GM19023 (cell line): ENCODE data around the gene HEXIM1.

ENCODE experiments used
- ATAC-seq: cut with Tn5 transposase; IDR thresholded peaks from one replicate; pipeline ENCODE4 v1.9.1; 2021; ENCODE audit warnings: mild to moderate bottlenecking, moderate library complexity; ENCODE audit not compliant: unreplicated experiment

HEXIM1 gene

DNA sequence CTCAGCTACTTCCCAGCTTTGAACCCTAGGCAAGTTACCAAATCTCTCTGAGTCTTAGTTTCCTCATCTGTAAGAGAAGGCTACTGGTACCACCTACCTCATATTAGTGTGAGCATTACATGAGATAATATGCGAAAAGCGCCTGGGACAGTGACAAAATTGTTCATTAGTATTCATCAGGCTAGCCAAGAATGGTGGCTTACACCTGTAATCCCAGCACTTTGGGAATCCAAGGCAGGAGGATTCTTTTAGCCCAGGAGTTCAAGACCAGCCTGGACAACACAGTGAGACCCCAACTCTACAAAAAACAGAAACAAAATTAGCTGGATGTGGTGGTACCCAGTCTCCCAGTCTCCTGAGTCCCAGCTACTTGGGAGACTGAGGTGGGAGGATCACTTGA lies 19.3 kb upstream of the HEXIM1 start:
- no peak for ATAC-seq

DNA sequence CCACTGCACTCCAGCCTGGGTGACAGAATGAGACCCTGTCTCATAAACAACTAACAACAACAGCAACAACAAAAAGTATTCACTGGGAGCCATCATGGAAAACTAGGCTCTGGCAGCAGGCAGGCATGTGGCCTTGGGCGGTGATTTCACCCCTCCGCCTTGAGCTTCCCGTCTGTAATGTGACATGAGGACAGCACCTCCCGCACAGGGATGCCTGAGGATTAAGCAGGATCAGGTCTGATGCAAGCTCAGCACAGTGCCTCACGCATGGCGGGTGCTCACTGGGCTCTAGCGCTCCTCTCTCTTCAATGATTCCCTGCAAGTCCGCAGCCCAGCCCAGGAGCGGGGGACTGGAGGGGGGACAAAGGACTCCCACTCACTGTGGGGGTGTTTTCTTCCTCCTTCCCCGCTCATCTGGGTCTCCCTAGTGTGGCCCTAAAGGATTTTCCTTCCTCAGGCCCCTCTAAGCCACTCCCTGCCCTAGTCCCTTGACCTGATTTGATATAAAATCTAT lies 18.8 kb upstream of the HEXIM1 start:
- ATAC-seq = no peak

DNA sequence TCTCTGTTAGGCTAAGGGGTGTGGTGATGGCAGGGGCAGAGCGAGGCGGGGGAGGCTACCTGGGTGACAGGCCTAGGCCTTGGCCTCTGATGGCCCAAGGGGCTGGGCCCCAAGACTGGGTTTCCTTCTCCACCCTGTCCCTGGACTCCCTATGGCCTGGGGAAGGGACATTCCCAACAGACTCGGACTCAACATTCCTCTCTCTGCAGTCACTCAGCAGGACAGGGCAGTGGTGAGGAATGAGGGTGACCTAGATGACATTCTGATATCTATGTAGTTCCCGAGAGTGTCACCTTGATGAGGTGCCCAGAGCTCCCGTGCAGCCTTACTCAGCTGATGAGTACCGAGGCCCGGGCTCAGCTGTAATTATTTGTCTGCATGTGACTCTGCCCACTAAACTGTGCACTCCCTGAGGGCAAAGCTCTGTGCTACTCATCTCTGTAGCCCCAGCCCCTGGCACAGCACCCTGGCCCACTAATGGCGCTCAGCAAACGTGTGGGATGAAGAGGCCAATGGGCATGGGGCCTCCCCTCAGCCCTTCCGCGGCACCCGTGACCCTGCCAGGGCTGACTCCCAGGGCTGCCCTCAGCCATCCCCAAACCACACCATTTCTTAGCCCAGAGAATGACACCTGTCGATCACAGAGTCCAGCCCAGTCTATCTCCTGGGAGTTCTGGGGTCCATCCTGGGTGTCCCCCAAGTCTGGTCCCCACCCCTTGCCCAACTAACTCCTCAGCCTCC lies 18.2 kb upstream of the HEXIM1 start:
- ATAC-seq = no peak

DNA sequence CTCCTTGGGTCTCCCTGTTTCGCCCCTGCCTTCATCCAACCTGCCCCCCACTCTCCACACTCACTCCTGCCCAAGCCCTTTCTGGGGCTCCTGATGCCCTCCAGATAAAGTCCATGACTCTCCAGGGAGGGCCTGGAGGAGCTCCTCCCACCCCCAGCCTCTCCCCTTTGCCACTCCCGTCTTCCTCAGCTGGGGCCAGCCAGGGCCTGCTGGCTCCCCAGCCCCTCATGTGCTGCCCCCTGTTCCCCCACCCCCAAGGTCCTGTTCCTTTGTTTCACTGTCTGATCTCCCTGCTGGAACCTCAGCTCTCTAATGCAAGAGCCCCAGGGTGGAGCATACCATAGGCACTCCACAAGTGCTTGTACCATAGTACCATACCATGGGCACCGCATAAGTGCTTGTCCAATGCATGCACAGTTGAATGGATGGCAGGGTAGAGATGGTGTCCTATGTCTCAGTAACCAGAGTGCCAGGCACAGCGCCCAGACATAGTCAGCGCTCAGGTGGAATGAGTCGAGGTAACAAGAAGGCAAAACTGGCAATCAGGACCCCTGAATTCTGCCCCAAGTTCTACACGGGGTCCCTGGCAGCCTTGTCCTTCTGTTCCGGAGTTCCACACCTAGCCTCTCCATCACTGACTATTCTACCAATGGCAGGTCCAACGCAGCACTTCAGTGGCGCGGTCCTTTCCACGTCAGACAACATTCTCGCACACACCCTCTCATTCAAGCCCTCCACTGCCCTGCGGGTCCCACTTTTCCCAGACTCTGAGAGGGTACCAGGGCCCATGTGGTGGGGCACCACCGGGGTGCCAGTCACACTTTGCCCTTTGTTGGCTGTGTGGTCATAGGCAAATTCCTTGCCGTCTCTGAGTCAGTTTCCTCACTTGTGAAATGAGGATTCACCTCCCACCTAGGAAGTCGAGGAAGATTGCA lies 17.3 kb upstream of the HEXIM1 start:
- ATAC-seq = no peak

DNA sequence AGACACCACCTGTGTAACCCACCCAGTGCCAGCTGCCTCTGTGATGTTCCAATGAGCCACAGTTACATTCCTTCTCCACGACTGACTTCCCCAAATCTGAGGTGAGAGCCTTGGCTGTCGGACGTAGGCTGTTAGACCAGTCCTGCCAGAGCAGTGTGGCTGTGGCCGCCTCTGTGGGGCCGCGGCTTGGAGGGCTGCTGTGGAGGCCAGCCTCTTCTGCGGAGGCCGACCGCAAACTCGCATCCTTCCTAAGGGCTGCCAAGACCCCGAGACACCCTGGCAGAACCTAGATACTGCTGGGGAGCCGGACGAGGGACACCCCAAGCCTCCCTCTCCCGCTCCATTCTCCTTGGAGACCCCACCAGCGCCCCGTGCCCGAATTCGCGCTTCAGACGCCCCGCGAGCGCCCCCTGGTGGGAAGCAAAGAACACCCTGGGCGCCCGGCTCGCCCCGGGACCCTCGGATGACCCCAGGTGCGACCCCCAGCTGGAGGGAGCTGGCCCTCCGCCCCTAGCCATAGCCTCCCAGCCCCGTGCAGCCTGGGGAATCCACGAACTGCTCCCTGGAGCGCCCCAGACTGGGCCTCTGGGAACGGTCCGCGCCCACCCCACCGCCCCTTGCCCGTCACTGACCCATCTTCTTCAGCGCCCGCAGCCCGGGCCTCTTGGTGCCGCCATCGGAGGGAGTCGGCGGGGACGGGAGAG lies 16.5 kb upstream of the HEXIM1 start:
- no peak for ATAC-seq

DNA sequence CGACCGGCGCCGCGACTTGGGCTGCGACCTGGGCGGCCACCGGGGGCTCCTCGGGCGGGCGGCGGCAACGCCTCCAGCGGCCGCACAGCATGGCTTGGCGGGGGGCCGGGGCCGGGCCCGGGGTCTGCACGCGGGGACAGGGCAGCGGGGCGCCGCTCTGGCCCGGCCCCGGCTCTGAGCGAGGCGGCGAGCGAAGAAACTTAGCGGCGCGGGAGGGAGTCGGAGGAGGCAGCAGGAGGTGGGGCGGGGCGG lies 16.0 kb upstream of the HEXIM1 start, which contains the start of gene PLCD3:
Gene PLCD3, minus strand, starts transcription at position 196 of the 252 bp plus-strand sequence. Its CDS starts 105 bp downstream, at position 91.
- ATAC-seq = no peak

DNA sequence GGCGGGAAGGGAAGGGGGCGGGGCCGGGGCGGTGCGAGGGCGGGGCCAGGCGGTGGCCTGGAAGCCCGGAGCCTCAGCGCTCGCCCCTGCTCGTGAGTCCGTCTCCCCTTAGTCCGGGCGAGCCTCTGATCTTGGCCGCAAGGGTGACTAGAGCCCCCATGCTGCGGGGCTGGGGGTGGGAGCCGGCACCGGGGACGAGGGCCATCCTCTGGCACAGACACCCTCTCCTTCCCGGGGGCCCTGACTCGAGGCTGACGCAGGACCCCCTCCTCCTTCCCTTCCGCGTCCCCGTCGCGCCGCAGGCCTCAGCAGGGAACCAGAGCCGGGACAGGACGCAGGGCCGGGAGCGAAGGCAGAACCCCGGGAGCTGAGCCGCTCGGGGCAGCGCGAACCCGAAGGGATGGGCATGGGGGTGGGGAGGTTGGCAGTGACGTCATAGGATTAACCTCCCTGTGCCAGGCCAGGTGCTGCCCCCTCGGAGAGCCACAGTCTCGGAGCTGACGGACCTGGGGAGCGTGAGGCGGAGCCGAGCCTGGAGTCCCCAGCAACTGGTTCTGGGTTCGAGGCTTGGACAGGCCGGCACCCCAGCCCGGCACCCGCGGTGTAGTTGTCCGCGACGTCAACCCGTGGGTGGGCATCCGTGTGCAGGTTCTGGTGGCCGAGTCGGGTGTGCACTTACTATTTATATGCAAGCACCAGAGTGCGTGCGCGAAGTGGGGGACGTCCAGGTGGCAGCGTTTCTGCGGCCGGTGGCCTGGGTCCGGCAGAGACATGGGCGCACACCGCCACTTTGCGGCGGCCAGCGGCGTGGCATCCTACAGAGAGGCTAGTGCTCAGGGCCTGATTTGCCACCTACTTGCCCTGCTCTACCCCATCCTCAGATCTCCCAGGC lies 15.5 kb upstream of the HEXIM1 start:
- ATAC-seq = peak; percentile 36

DNA sequence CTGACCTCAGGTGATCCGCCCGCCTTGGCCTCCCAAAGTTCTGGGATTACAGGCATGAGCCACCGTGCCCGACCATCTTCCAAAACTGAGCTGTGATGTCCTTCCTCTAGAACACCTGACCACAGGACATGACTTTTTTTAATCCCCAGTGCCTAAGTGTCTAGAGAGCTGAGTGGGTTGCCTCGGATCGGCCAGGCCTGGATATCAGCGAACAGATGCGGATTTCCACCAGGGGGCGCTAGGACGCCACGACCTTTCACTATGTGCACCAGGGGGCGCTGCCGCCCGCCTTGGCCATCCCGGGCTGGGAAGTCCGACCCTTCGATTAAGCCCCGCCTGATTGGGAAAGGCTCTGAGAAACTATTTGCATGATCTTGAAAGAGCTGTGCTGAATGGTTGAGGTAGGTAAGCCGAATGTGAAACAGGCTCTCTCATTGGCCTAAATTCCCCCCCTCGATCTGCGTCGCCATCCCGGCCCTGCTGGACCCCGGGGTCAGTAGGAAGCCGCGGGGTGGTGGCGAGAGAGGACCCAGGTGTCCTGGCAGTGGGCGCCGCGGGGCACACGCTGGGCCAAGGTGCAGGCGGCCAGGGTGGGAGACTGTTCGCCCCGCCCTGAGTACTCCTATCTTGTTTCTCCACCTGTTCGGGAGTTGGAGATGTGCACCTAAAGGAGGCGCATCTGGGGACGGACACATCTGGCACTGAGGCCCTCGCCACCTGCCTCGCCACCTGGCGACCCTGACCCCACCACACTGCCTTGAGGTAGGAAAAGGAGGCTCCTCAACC lies 12.9 kb upstream of the HEXIM1 start, which contains the start of gene ACBD4:
Gene ACBD4, plus strand, starts transcription at position 496 of the 786 bp plus-strand sequence. CDS start 458 bp downstream, outside the sequence.
- ATAC-seq = peak; percentile 77

DNA sequence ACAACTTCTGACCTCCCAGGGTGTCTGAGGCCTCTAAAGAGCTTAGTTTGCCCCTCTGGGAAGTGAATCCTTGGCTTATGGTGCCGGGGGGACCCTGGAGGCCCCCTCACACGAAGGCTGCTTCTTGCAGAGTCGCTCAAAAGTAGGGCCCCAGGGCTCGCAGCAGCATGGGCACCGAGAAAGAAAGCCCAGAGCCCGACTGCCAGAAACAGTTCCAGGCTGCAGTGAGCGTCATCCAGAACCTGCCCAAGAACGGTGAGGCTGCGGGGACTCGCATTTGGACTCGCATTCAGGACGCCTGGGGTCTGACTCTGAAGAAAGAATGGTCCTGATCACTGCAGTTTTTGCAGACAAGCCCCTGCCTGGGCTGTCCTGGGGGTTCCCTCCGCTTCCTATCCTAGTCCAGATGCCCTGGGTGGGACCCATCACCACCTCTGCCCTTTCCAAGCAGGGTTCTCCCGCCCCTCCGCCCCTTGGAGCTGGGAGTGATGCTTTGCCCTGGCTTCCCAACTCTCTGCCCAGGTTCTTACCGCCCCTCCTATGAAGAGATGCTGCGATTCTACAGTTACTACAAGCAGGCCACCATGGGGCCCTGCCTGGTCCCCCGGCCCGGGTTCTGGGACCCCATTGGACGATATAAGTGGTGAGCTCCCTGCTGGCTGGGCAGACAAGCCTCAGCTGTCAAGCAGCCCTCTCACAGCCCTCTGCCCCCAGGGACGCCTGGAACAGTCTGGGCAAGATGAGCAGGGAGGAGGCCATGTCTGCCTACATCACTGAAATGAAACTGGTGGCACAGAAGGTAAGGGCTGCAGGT lies 12.1 kb upstream of the HEXIM1 start:
- ATAC-seq = no peak

DNA sequence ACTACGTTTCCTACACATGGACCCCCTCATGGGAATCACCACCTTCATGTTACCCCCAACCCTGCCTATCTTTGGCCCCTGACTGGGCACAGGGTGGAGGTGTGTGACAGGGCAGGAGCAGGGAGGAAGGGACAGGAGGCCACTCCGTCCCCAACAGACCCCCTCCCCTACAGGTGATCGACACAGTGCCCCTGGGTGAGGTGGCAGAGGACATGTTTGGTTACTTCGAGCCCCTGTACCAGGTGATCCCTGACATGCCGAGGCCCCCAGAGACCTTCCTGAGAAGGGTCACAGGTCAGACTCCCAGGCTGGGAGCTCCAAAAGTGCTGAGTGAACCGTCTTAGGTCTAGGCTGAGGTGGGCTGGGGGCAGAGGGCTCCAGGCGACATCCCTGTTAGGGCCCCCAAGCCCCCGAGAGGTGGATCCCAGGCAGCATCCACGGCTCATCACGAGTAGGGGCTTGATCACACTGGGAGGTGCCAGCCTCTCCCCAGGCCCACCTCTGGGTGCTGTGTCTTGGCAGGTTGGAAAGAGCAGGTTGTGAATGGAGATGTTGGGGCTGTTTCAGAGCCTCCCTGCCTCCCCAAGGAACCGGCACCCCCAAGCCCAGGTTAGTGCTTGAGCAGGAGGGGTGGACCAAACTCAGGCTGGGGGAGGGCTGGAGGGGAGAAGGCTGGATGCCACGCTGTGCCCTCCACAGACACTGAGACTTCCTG lies 11.3 kb upstream of the HEXIM1 start:
- no peak for ATAC-seq

DNA sequence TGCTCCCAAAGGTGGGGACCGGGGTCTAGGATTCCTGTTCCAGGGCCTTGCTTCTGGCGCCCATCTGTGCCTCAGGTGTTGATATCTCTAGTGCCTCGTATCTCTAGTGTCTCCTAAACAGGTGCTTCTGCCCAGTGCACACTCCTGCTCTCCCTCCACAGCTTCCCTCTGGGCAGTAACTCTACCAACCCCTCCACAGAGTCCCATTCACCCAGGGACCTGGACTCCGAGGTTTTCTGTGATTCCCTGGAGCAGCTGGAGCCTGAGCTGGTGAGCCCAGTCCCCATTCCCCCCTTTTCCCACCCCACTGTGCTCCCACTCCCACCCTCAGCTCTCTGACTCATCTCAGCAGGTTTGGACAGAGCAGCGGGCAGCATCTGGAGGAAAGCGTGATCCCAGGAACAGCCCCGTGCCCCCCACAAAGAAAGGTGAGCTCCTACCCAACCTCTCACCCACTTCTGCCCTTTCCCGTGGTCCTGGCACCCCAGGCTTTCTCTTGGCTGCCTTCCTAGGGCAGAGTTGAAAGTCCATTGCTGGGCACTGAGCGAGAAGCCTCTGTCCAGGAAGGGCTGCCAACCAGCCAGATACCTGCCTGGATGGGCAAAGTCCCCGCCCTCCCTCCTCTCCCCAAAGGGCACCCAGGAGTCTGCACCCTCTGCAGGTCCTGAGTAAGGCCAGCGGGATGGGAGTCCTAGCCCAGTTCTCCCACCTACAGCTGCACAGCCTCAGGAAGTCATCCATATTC lies 10.5 kb upstream of the HEXIM1 start:
- no peak for ATAC-seq

DNA sequence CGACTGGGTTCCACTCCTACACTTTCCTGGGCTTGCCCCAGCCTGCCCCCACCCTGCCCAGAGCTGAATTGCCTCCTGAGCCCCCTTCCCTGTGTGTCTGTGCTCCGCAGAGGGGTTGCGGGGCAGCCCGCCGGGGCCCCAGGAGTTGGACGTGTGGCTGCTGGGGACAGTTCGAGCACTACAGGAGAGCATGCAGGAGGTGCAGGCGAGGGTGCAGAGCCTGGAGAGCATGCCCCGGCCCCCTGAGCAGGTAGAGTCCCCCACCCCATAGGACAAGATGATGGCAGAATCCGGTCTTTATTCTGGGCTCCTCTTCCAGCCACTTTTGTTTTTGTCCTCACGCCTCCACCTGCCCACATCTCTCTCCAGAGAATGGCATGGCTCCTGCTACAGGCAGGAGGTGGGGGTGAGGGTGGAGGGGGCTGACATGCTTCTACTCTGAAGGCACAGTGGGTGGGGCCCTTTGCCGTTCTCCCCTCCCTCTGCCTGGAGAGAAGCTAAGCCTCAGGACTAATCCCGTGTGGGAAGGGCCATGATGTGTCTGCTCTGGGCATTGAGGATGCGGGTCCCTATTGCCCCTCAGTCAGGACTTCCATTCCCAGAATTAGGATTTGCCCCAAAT lies 9.3 kb upstream of the HEXIM1 start:
- no peak for ATAC-seq

DNA sequence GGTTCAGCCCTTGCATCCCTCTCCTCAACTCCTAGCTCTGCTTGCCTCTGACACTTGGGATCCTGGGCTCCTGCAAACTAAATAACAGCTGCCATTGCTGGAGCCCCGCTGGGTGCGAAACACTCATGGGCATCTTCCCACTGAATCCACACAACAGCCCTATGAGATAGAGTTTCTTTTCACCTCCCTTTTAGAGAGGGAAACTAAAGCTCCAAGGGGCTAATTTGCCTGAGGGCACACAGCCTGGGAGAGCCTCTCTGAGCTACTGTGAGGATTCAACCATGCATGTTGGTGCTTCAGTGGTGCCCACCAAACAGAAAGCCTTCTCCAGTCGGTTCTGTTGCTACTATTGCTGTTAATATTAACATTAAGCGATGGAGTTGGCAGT lies 8.7 kb upstream of the HEXIM1 start:
- ATAC-seq = no peak

DNA sequence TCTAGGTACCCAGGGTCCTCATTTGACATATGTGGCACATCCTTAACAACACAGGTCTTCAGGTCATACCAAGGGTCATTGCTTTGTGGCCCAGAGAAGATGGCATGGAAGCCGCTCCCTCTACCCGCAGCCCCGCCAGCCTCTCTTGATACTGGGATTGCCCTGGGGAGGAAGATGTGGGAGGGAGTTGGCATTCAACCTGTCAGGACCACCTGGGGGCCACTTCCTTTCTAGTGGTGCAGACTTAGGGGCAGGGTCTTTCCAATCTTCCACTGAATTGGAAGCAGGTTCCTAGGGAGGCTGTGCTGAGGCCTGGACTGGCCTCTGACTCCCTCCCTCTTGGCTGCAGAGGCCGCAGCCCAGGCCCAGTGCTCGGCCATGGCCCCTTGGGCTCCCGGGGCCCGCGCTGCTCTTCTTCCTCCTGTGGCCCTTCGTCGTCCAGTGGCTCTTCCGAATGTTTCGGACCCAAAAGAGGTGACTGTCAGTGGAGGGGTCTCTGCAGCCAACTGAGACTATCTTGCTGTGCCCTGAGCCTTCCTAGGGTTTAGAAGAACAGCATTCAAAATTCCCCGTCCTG lies 5.1 kb upstream of the HEXIM1 start:
- ATAC-seq = no peak

DNA sequence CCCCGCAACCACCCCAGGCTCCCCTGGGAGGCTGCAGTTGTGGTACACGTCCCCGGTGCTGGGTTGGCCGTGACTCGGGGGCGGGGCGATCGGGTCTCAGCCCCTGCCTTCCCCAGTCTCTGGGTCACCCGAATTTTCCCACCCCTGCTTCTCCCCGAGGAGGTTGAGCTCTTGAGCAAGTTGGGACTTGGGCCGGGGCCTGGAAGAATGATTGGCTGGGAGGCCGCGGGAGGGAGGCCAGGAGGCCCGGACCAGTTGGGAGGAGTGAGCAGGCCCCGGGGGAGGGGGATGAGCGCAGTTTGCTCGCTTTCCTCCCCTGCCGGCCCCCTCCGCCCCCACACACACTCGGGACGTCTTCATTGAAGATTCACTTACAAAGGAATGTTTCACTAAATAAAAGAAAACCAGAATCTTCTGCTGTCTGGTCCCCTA lies 4.5 kb upstream of the HEXIM1 start:
- ATAC-seq = no peak

DNA sequence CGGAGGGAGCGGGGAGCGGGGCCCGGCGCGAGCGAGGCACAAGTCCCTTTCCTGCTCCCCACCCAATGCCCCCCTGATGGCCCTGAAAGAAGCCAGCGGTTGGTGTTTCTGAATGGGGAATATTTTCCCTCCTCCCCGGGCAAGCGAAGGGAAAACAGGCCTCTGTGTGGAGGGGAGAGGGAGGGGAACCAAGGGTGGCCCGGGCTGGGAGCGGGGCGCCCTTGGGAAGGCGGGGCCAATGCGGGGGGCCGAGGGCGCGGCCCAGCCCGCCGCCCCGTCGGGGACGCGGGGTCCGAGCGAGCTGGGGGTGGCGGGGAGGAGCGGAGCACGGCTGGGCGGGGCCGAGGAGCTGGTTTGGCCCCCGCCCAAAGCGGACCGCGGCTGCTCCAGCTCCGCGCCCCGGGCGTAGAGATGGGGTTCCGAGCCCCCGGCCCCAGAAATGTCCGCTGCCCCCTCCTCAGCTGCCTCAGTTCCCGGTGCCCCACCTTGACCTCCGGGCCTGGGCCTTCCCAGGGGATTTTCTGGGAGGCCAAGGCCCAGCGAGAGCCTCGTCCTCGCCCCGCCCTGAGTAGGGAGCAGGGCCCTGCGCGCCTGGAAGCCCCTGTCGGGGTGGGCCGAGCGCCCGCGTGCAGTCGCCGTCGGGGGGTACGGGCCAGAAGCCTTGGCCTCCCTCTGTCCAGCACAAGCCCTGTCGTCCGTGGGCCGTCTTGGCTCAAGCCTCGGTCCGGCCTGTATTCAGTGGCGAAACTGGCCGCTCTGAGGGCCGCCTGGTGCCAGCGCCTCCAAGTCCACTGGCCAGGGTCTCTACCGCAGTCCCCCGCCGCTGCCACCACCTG lies 3.9 kb upstream of the HEXIM1 start:
- ATAC-seq = no peak
